Measurements from ENCODE around the gene CGB2. TPM values are rescaled to one million over a fixed set of nuclear protein-coding genes. Genes with fewer than 3 reads are reported as not detected.

Gene CGB2
- total and polyA plus RNA-seq, 2 experiments from 2014 or later, result not detected

DNA sequence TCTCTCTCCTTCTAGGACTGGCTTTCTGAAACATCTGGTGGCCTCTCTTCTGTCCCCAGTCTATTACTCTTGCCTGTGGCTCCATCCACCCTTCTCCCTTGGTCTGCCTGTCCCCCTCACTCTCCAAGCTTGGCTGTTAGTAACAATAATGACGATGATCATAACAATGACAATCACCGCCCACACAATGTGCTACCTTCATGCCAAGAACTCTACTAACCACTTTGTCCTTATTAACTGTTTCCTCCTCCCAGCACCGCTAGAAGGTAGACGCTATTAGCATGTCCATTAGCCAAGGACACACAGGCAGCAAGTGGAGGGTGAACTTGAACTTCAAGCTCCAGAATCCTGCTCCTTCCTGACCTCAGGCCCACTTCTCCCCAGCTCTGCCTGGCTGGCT, 41.3 kb upstream of the CGB2 start:
- no peaks in the 10 kb centered on the region for H3K9me3 ChIP-seq (ENCODE audit: low read depth)
- H3K79me2 ChIP-seq (ENCODE audit: insufficient read depth), result peaks cover 75% of the 10 kb centered on the region
- H2AFZ ChIP-seq, result no peak overlapping the region
- H3K9ac ChIP-seq, result peak overlapping the region; percentile 20; the same call in 1 of the 2 replicates
- H3K27ac ChIP-seq, result no peak overlapping the region
- peaks cover 17% of the 10 kb centered on the region; the same call in 1 of the 2 replicates for H3K4me1 ChIP-seq (ENCODE audit: insufficient read depth)
- H3F3A ChIP-seq (ENCODE audit: insufficient read depth), result 0 out of 2 replicates have a peak, but pooled peaks cover 5% of the 10 kb centered on the region
- no peak overlapping the region for H3K4me3 ChIP-seq
- peaks cover 24% of the 10 kb centered on the region; the same call in 1 of the 2 replicates for H3K36me3 ChIP-seq (ENCODE audit: low read depth)
- no peaks in the 10 kb centered on the region for H3K9me2 ChIP-seq (ENCODE audit: insufficient read depth)
- peak; percentile 36 for DNase-seq
- H4K20me1 ChIP-seq (ENCODE audit: insufficient read depth), result 0 out of 2 replicates have a peak, but pooled peaks cover 4% of the 10 kb centered on the region
- H3K27me3 ChIP-seq (replicated peaks; ENCODE audit: insufficient read depth), result no peaks in the 10 kb centered on the region
- WGBS, 2 experiments (ENCODE audit: low coverage in 1 of 2, low lambda C conversion rate in 2 of 2, missing lambda C conversion rate in 2 of 2), result 61 to 67% methylated on average over 4 of the region's 4 CpGs
- H3K4me2 ChIP-seq (ENCODE audit: unreplicated experiment), result peak overlapping the region; percentile 11
- in situ Hi-C loops (cut with MboI), result no loop called here
- TF ChIP-seq EZH2 (IDR thresholded peaks at IDR 0.05; ENCODE audit: insufficient read depth, poor library complexity, severe bottlenecking) (no peak), EZH2phosphoT487 (IDR thresholded peaks at IDR 0.05; ENCODE audit: insufficient read depth, low read depth) (no peak)

DNA sequence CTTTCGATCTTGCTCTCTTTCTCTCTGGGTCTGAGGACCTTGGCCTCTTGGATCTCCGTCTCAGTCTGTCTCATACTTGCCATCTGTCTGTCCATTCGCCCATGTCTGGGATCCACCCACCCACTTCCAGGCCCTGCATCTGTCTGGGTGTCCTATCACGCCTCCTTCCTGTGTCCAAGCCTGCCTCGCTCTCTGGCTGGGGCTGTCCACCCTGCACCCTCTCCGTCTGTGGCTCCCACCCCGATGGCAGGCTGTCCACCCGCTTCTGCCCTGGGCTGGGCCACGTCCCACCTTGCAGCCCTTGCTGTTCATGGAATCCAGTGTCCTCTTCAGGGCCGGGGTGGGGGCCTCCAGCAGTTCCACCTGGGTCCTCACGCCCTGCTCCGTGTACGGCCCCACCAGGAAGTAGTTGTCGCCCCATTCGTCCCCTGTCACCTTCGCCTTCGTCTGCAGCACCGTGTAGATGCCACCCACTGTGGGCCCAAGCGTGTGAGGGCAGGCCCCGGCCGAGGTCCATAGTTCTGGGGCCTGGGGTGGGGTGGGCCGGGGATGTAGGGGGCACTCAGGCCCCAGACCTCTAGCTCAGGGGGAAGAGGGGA, 40.6 kb upstream of the CGB2 start:
- H3K27ac ChIP-seq, result no peak overlapping the region
- in situ Hi-C loops (cut with MboI), result no loop called here
- H3K4me2 ChIP-seq (ENCODE audit: unreplicated experiment), result peak overlapping the region; percentile 92
- H3K79me2 ChIP-seq (ENCODE audit: insufficient read depth), result peaks cover 82% of the 10 kb centered on the region
- no peaks in the 10 kb centered on the region for H3K27me3 ChIP-seq (replicated peaks; ENCODE audit: insufficient read depth)
- H2AFZ ChIP-seq, result no peak overlapping the region
- peaks cover 21% of the 10 kb centered on the region; the same call in 1 of the 2 replicates for H3K36me3 ChIP-seq (ENCODE audit: low read depth)
- H3K9me2 ChIP-seq (ENCODE audit: insufficient read depth), result no peaks in the 10 kb centered on the region
- H3K9ac ChIP-seq, result peak overlapping the region; percentile 99
- H3K4me3 ChIP-seq, result peak overlapping the region; percentile 97
- H3K4me1 ChIP-seq (ENCODE audit: insufficient read depth), result peaks cover 17% of the 10 kb centered on the region; the same call in 1 of the 2 replicates
- TF ChIP-seq EZH2 (IDR thresholded peaks at IDR 0.05; ENCODE audit: insufficient read depth, poor library complexity, severe bottlenecking) (no peak), EZH2phosphoT487 (IDR thresholded peaks at IDR 0.05; ENCODE audit: insufficient read depth, low read depth) (no peak)
- 74% methylated on average over 19 to 22 of the region's 22 CpGs for WGBS, 2 experiments (ENCODE audit: low coverage in 1 of 2, low lambda C conversion rate in 2 of 2, missing lambda C conversion rate in 2 of 2)
- H3F3A ChIP-seq (ENCODE audit: insufficient read depth), result 0 out of 2 replicates have a peak, but pooled peaks cover 5% of the 10 kb centered on the region
- 0 out of 2 replicates have a peak, but pooled peaks cover 4% of the 10 kb centered on the region for H4K20me1 ChIP-seq (ENCODE audit: insufficient read depth)
- no peaks in the 10 kb centered on the region for H3K9me3 ChIP-seq (ENCODE audit: low read depth)
- DNase-seq, result no peak

DNA sequence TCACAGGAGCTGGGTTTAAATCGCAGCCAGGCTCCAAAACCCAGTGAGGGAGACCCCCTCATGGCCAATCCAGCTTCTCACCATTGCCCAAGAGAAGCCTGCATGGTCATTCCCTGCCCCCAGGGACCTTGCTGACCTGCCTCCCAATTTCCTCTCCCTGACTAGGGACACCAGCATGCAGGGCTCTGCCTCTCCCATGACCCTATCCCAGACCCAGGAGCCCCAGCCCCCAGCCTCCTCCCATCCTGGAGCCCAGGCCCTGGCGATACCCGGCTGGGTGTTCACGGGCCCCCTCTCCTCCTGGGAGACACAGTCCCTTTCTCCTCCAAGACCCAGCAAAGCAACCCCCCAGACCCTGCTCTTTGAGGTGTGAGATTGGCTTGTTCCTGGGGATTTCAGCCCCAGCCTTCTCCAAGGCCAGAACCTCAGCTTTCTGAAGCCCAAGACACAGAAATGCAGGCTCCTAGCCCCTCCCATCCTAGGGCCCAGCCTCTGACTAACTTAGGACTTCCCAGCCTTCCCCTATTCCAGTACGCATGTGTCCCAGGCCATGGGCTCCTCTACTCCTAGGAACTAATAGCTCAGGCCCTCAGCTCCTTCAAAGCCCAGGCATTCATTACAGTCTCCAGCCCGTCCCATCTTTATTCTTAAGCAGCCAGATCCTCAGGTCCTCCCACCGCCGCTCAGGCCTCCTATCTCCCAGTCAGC, 39.7 kb upstream of the CGB2 start:
- Histone ChIP-seq H2AFZ (peak overlapping the region; percentile 64), H3K4me1 (ENCODE audit: insufficient read depth) (peaks cover 17% of the 10 kb centered on the region; the same call in 1 of the 2 replicates), H4K20me1 (ENCODE audit: insufficient read depth) (0 out of 2 replicates have a peak, but pooled peaks cover 4% of the 10 kb centered on the region), H3K79me2 (ENCODE audit: insufficient read depth) (peaks cover 87% of the 10 kb centered on the region), H3K9me2 (ENCODE audit: insufficient read depth) (no peaks in the 10 kb centered on the region), H3K36me3 (ENCODE audit: low read depth) (peaks cover 14% of the 10 kb centered on the region; the same call in 1 of the 2 replicates), H3K27me3 (replicated peaks; ENCODE audit: insufficient read depth) (no peaks in the 10 kb centered on the region), H3F3A (ENCODE audit: insufficient read depth) (0 out of 2 replicates have a peak, but pooled peaks cover 5% of the 10 kb centered on the region), H3K27ac (peak overlapping the region; percentile 96), H3K9me3 (ENCODE audit: low read depth) (no peaks in the 10 kb centered on the region), H3K4me2 (ENCODE audit: unreplicated experiment) (peak overlapping the region; percentile 92), H3K4me3 (peak overlapping the region; percentile 97), H3K9ac (peak overlapping the region; percentile 99)
- TF ChIP-seq EZH2 (IDR thresholded peaks at IDR 0.05; ENCODE audit: insufficient read depth, poor library complexity, severe bottlenecking) (no peak), EZH2phosphoT487 (IDR thresholded peaks at IDR 0.05; ENCODE audit: insufficient read depth, low read depth) (no peak)
- DNase-seq, result peak; percentile 92
- in situ Hi-C loops (cut with MboI), result no loop called here
- 3% methylated on average over 7 to 8 of the region's 8 CpGs for WGBS, 2 experiments (ENCODE audit: low coverage in 1 of 2, low lambda C conversion rate in 2 of 2, missing lambda C conversion rate in 2 of 2)

DNA sequence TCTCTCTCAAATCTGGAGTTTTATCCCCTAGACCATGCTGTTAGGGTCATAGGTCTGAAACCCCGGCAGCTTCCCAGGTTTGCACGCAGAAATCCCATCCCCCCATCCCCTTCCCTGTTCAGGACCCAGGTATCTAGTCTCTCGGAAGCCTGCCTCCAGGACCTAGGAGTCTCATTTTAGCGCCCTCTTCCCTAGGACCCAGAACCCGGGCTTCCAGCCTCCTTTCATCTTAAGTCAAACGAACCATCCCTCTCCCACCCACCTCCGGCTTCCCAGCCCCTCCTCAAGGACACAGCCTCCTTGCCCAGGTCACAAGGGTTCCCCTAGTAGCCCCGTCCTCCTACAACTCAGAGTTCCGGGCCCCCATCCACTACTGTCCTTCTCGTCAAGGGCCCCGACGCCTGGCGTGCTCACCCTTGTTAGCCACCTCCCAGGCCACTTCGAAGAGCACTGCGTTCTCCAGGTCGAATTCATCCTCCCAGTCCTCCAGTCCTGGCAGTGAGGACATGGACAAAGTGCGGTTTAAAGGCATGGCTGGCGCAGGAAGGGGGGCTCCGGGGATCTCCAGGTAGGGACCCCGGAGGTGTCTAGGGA, 39.0 kb upstream of the CGB2 start:
- peak overlapping the region; percentile 64 for H2AFZ ChIP-seq
- H3F3A ChIP-seq (ENCODE audit: insufficient read depth), result 0 out of 2 replicates have a peak, but pooled peaks cover 5% of the 10 kb centered on the region
- H3K79me2 ChIP-seq (ENCODE audit: insufficient read depth), result peaks cover 92% of the 10 kb centered on the region
- in situ Hi-C loops (cut with MboI), result no loop called here
- peaks cover 17% of the 10 kb centered on the region; the same call in 1 of the 2 replicates for H3K4me1 ChIP-seq (ENCODE audit: insufficient read depth)
- H3K9me2 ChIP-seq (ENCODE audit: insufficient read depth), result no peaks in the 10 kb centered on the region
- no peaks in the 10 kb centered on the region for H3K9me3 ChIP-seq (ENCODE audit: low read depth)
- 1 to 2% methylated on average over 20 of the region's 20 CpGs for WGBS, 2 experiments (ENCODE audit: low coverage in 1 of 2, low lambda C conversion rate in 2 of 2, missing lambda C conversion rate in 2 of 2)
- H3K4me3 ChIP-seq, result peak overlapping the region; percentile 97
- no peak for DNase-seq
- H3K27ac ChIP-seq, result peak overlapping the region; percentile 96
- H3K9ac ChIP-seq, result peak overlapping the region; percentile 99
- peak overlapping the region; percentile 92 for H3K4me2 ChIP-seq (ENCODE audit: unreplicated experiment)
- no peaks in the 10 kb centered on the region for H3K27me3 ChIP-seq (replicated peaks; ENCODE audit: insufficient read depth)
- peaks cover 9% of the 10 kb centered on the region; the same call in 1 of the 2 replicates for H3K36me3 ChIP-seq (ENCODE audit: low read depth)
- 0 out of 2 replicates have a peak, but pooled peaks cover 4% of the 10 kb centered on the region for H4K20me1 ChIP-seq (ENCODE audit: insufficient read depth)
- TF ChIP-seq EZH2 (IDR thresholded peaks at IDR 0.05; ENCODE audit: insufficient read depth, poor library complexity, severe bottlenecking), result no peak
- no peak for TF ChIP-seq EZH2phosphoT487 (IDR thresholded peaks at IDR 0.05; ENCODE audit: insufficient read depth, low read depth)
